Tibial artery (tissue), 4 donors: Measurements from ENCODE around the gene OR7D2.

Source experiments
- DNase-seq, 2 donors: peaks; one replicate each; pipeline ENCODE4 v3.0.0-alpha.2; 2019
- H3K27ac ChIP-seq, 2 donors: fragments of 200-600 bp; sonication (generic) in 1 of 2; 1 replicate in 1 of 2; 2 replicates in 1 of 2; pipeline ENCODE4 v1.5.1; 2018 to 2019; ENCODE audit warnings: mild to moderate bottlenecking in 1 of 2
- H3K27me3 ChIP-seq, 2 donors: fragments of 200-600 bp; sonication (generic) in 1 of 2; one replicate each; pipeline versions ENCODE4 v1.5.1 to v1.6.0; 2016 to 2019
- H3K36me3 ChIP-seq, 3 donors: fragments of 200-600 bp; sonication (generic) in 2 of 3; one replicate each; pipeline ENCODE4 v1.5.1; 2016 to 2019; ENCODE audit warnings: mild to moderate bottlenecking in 2 of 3
- H3K4me1 ChIP-seq, 4 donors: fragments of 200-600 bp; sonication (generic) in 2 of 4; 1 replicate in 3 of 4; 2 replicates in 1 of 4; pipeline ENCODE4 v1.5.1; 2016 to 2019
- H3K4me3 ChIP-seq, 2 donors: fragments of 200-600 bp; sonication (generic) in 1 of 2; 1 replicate in 1 of 2; 2 replicates in 1 of 2; pipeline ENCODE4 v1.5.1; 2018 to 2019; ENCODE audit warnings: mild to moderate bottlenecking in 2 of 2
- H3K9me3 ChIP-seq, 3 donors: fragments of 200-600 bp; sonication (generic) in 1 of 3; one replicate each; pipeline ENCODE4 v1.5.1; 2016 to 2019
- CTCF ChIP-seq, 2 experiments: fragments of 200-600 bp in 1 of 2; fragments of 450-650 bp in 1 of 2; IDR thresholded peaks; one replicate each; pipeline ENCODE4 v1.5.1; 2017 to 2019; ENCODE audit warnings: antibody characterized with exemption in 2 of 2, mild to moderate bottlenecking in 1 of 2, moderate library complexity in 1 of 2
- intact Hi-C: fragments of 100-400 bp; cut with DNase I; formaldehyde crosslinking; loops from one replicate; pipeline ENCODE4 v1.15.0; 2023; ENCODE audit warnings: low total_unique reads

The OR7D2 gene

GRCh38 chr19:9155591-9155990, 23.2 kb upstream of the OR7D2 start:
- TF ChIP-seq CTCF (IDR thresholded peaks at IDR 0.05) = no peak
- Histone ChIP-seq H3K4me1 (no peaks in the 10 kb centered on the region), H3K36me3 (peaks cover 72 to 77% (median 76%) of the 10 kb centered on the region in 3 donors), H3K27ac (no peak overlapping the region), H3K9me3 (peaks cover 0 to 43% (median 11%) of the 10 kb centered on the region in 3 donors), H3K4me3 (no peak overlapping the region), H3K27me3 (no peaks in the 10 kb centered on the region)
- DNase-seq = no peak
- intact Hi-C loops = no loop called here

- intact Hi-C loops = no loop called here
- no peak overlapping the region for H3K27ac ChIP-seq
- H3K4me1 ChIP-seq = no peaks in the 10 kb centered on the region
- H3K4me3 ChIP-seq = no peak overlapping the region
- H3K27me3 ChIP-seq = no peaks in the 10 kb centered on the region
- peaks cover 80 to 85% (median 83%) of the 10 kb centered on the region in 3 donors for H3K36me3 ChIP-seq
- TF ChIP-seq CTCF (IDR thresholded peaks at IDR 0.05) = no peak
- no peak for DNase-seq
- peaks cover 0 to 50% (median 17%) of the 10 kb centered on the region in 3 donors for H3K9me3 ChIP-seq
Observed at GRCh38 chr19:9156304-9156703, 22.5 kb upstream of the OR7D2 start.

- Histone ChIP-seq H3K4me3 (no peak overlapping the region), H3K27me3 (no peaks in the 10 kb centered on the region), H3K36me3 (peaks cover 95 to 99% (median 97%) of the 10 kb centered on the region in 3 donors), H3K27ac (no peak overlapping the region), H3K4me1 (no peaks in the 10 kb centered on the region), H3K9me3 (peaks cover 0 to 47% (median 18%) of the 10 kb centered on the region in 3 donors)
- no peak for DNase-seq
- intact Hi-C loops = loop anchor here (5.0 kb wide), 1 partner anchor 158 kb away; no protein-coding TSS in a partner anchor
- no peak for TF ChIP-seq CTCF (IDR thresholded peaks at IDR 0.05)
Observed at GRCh38 chr19:9159891-9160290, 18.9 kb upstream of the OR7D2 start.

GRCh38 chr19:9161427-9161826, 17.4 kb upstream of the OR7D2 start:
- Histone ChIP-seq H3K36me3 (peaks cover 95 to 100% (median 99%) of the 10 kb centered on the region in 3 donors), H3K27me3 (no peaks in the 10 kb centered on the region), H3K27ac (no peak overlapping the region), H3K9me3 (peaks cover 0 to 33% (median 15%) of the 10 kb centered on the region in 3 donors), H3K4me3 (no peak overlapping the region), H3K4me1 (no peaks in the 10 kb centered on the region)
- DNase-seq = no peak
- intact Hi-C loops = loop anchor here (5.0 kb wide), 1 partner anchor 159 kb away; no protein-coding TSS in a partner anchor
- TF ChIP-seq CTCF (IDR thresholded peaks at IDR 0.05) = no peak

DNA sequence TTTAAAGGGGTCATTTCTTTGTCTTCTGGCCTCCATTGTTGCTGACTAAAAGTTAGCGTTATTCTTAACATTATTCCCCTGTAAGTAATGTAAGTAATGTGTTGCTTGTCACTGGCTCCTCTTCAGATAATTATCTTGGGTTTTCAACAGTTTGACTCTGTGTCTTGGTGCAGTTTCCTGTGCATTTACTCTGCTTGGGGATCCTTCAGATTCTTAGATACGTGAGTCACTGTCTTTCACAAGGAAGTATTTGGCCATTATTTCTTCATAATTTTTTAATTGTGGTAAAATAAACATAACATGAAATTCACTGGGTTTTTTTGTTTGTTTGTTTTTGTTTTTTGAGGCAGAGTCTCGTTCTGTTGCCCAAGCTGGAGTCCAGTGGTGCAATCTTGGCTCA, 13.5 kb upstream of the OR7D2 start:
- Histone ChIP-seq H3K9me3 (peaks cover 0 to 26% (median 14%) of the 10 kb centered on the region in 3 donors), H3K36me3 (peaks cover 67 to 79% (median 75%) of the 10 kb centered on the region in 3 donors)
- TF ChIP-seq CTCF (IDR thresholded peaks at IDR 0.05) = no peak

DNA sequence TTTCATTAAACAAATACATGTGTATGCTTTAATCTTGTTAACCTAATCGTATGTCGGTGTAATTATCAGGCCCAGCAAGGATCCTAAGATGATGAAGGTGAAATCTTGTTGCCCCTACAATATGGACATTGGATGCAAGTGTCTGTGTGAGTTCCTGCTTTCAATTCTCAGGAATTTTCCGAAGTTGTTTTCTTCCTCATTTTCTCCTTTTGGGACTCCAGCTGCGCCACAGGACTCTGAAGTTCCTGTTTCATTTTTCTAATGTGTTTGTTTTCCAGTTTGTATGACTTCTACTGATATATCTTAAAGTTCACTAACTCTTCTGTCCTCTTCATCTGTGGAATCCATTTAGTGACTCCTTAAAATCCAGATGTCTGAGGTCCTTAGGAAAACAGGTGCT, 11.9 kb upstream of the OR7D2 start:
- TF ChIP-seq CTCF (IDR thresholded peaks at IDR 0.05) = no peak
- H3K36me3 ChIP-seq = peaks cover 51 to 63% (median 59%) of the 10 kb centered on the region in 3 donors
- H3K9me3 ChIP-seq = peaks cover 0 to 12% (median 4%) of the 10 kb centered on the region in 3 donors
- H3K4me1 ChIP-seq = no peaks in the 10 kb centered on the region
- DNase-seq = no peak
- no peak overlapping the region for H3K4me3 ChIP-seq
- intact Hi-C loops = no loop called here
- H3K27ac ChIP-seq = no peak overlapping the region
- no peaks in the 10 kb centered on the region for H3K27me3 ChIP-seq

More for the DNA sequence above, 13.5 kb upstream of the OR7D2 start:
- no peak for DNase-seq
- no peak overlapping the region for H3K27ac ChIP-seq
- H3K4me3 ChIP-seq = no peak overlapping the region
- no peaks in the 10 kb centered on the region for H3K4me1 ChIP-seq
- intact Hi-C loops = no loop called here
- H3K27me3 ChIP-seq = no peaks in the 10 kb centered on the region
